GM19238 (cell line): ENCODE data around the gene PCBP3.

Source experiments
- DNase-seq: peaks from one replicate; pipeline ENCODE4 v3.0.0; 2011; ENCODE audit warnings: low spot score; ENCODE audit not compliant: insufficient read length

The PCBP3 gene

DNA sequence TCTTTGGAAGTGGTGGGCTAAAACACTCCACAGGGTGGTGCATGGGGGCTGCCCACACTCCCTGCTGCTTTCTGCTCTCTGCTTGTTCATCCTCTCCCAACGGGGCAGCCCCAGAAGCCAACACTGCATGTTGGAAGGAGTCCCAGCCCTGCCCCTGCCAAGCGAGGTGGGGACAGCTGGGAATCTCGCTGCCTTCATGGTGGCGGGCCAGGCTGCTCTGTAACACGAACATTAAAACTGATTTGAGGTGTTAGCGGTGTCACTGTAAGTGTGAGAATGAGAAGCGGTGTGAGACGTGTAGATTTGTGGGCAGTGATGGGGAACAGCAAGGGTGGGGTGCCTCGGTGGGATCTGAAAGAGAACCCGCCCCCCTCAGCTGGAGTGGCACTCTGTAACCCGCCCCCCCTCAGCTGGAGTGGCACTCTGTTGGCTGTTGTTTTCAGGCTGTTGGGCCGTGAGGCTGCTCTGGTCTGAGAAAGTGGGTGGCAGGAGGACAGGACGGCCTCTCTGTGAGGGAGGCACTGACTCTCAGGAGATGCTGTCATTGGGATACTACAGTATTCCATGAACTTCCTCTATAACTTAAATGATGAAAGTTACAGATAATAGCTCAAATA is 80.9 kb downstream of the PCBP3 start:
- no peak for DNase-seq

DNA sequence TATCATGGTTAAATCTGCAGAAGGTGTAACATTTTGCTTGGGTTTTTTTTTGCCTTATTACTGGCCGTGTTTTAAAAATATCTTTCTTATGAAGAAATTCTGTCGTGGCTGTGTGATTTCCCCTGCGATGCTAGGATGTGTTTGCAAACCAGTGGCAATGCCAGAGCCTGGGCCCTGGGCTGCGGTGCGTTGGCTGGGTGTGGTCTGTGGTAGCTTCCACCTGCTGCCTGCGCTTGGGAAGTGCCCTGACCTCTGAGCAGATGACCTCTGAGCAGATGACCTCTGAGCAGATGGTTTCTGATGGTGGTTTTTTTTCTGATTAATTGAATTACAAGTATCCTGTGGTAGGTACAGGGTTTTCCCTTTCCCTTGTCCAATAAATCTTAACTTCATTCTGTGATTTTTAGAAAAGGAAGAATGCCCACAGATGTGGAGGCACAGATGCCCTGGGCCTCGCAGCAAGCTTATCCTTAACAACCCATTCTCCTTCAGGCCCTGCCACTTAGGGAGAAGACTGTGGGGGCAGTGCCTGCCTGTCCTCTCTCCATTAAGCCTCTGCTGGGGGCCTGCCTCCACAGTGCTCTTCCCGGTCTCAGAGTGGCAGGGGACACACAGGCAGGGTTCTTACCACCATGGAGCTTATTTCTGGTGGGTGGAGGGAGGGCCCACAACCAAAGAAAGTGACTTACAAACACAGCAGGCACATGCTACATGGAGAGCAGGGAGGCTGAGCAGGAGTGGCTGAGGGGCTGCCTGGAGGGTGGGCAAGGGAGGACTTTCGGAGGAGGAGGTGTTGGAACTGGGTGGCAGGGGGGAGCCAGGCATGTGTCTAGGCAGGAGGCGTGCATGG is 81.7 kb downstream of the PCBP3 start:
- DNase-seq: no peak

DNA sequence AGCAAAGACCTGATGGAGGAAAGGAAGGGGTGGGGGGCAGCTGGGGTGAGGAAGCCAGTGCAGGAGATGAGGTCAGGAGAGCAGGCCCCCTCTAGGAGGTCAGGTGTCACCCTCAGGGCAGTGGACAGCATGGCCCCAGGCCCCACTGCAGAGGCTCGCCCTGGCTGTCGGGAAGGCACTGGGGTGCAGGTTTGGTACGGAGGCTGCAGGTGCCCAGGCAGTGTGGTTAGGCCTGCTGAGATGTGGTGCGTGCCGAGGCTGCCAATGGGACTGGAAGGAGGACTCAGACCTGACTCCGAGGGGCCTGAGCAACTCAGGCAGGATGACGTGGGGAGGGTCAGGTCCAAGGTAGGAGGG is 82.3 kb downstream of the PCBP3 start:
- no peak for DNase-seq

- no peak for DNase-seq
Measured at GRCh38 chr21:45726438-45726837, 82.9 kb downstream of the PCBP3 start.

- DNase-seq: no peak
Measured at GRCh38 chr21:45727390-45727789, 83.9 kb downstream of the PCBP3 start.

- no peak for DNase-seq
Measured at GRCh38 chr21:45735259-45736000, 91.9 kb downstream of the PCBP3 start.

DNA sequence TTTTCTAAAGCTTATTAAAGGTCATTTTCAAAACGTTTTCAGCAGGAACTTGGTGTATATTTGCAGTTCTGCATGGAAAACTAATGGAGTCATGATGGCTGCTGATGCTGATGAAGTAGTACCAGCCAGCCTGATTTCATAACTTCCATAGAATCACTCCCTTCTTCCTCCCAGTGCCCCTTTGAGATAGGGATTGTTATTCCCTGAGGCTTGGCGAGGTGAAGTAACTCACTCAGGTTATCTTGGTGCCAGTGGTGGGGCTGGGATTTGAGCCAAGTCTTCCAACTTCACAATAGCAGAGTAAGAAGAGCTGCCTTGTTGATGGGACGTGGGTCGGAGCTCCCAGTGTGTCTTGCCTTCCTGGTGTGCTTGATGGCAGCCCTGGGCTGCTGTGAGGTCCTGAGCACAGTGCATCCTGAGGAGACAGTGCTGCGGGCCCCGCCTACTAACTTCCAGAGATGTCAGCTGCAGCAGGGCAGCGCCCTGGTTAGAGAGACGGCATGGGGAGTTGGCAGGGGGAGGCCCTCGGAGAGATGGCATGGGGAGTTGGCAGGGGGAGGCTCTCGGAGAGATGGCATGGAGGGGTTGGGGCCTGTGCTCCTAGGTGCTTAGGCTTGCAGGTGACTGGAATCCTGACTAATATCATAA is 92.6 kb downstream of the PCBP3 start:
- no peak for DNase-seq

DNA sequence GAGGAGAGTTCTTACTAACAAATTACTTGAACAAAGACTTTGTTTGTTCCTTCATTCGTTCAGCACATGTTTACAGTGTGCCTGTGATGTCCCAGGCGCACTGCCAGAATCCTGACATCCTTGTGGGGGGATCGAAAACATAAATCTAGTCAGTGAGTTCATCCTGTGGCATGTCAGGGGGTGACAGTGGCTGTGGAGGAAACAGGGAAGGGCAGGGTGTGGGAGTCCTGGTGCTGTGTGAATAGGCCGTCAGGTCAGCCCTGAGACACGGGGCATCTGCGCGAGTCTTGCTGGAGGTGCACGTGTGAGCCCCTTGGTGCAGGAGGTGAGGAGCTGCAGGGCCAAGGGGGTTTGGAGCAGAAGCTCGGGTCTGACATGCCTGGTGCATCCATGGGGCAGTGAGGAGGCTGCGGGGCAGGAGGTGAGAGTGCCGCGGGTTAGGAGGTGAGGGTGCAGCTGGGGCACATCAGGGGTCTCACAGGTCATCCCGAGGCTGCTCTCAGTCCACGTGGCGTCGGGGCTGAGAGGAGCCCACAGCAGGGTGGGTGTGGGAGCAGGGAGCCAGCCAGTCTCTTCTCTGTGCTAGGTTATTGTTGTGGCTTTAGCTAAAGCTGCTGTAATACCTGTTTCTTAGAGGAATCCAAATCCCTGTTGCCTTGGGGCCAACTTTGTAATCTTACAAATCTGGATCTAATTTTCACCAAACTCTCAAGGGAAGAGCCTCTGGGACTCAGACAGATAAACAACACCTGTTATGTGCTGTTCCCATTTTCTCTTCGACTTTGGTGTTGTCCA is 93.4 kb downstream of the PCBP3 start:
- DNase-seq: no peak

DNA sequence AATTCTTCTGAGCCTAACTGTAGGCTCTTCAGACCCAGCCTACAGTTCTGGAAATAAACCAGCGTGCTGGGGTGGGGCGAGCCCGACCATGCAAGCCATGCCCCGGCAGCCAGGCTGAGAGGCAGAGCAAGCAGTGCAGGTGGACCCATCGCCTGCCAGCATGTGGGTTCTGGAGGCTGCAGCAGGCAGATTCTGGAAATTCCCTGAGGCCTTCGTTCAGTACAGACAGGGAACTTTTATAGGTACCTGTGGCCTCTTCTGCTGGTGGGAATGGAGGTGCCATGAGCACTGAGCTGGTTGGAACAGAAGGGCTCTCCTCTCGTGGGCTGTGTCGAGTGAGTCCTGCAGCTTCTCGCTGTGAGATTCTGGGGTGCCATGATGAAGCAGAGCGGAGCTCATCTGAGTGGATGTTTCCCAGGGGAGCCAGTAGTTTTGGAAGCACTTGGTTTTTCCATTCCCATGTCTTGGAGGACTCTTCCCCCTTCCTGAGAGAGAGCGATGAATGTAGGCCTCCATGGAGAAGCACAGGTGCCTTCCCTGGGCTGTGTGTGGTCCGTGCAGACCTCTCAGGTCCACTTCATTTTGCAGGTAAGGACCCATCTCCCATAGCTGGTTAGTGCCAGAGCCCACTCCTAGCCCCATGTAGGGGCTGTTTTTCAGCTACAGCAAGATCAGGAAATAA is 94.1 kb downstream of the PCBP3 start:
- no peak for DNase-seq

GRCh38 chr21:45739218-45740087 is 95.9 kb downstream of the PCBP3 start:
- DNase-seq: no peak

DNA sequence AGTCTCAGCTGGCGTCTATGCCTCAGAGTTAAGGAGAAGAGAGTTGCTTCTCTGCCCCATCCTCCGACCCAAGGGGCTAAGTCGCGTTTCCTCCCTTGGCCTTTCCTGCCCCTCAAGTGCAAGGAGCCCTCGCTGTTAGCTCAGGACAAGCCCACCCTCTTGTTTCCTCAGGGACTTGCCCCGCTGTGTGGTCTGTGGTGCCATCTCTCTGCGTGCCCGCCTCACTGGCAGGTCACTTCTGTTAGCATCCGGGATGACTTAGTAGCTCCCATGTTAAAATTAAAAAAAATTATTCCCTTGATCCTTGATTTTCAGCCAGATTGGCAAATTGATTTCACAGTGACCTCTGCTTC is 96.5 kb downstream of the PCBP3 start:
- DNase-seq: no peak

GRCh38 chr21:45740491-45741357 is 97.2 kb downstream of the PCBP3 start:
- DNase-seq: no peak

GRCh38 chr21:45741691-45742090 is 98.2 kb downstream of the PCBP3 start:
- DNase-seq: no peak

GRCh38 chr21:45742247-45742646 is 98.7 kb downstream of the PCBP3 start:
- DNase-seq: no peak

GRCh38 chr21:45745256-45745655 is 101.7 kb downstream of the PCBP3 start:
- DNase-seq: no peak

GRCh38 chr21:45747233-45747766 is 103.8 kb downstream of the PCBP3 start:
- DNase-seq: no peak

DNA sequence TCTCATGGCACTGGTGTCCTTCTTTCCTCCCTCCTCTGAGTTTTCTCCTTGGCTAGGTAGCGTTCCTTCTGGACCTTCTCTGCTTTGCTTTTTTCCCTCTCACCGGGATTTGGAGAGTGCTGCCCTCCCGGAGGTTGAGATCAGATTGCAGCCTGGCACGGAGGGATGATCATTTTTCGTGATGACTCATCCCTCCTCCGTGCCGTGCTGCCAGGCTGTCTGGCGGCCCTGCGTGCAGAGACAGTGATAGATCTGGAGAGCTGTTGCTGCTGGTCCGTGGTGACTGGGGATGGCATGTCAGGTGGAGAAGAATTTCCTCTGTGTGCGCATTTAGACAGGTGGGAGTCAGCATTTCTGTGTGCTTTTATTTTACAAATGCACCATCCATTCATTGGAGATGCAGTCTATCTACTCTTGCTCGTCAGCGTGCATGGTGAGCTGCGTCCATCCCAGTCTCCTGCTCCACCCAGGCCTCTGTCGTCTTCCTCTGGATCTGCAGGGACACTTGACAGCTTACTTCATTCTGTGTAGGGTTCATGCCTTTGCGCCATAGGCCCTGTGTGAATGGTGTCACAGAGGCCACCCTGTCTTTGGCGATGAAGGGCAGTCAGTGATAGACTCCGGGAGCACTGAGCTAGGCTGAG is 104.4 kb downstream of the PCBP3 start:
- DNase-seq: no peak

DNA sequence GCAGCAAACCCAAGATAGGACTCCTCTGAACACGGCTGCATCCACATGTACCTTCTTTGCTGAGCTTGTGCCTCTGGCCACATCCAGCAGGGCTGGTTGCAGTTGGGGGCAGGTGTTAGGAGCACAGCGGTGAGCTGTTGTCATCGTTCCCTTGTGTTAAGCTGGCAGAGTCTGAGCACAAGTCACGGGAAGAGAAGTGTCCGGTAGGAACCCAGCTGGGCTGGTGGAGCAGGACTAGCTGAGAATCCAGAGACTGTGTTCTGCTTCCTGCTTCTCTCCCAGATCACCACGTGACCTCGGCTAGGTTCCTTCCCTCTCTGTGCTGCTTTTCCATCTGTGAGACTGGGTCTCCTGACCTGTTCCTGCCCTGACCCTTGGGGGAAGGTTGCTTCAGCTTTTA is 105.1 kb downstream of the PCBP3 start:
- no peak for DNase-seq
